Measurements from ENCODE around the gene CFAP100.

CFAP100 gene

GRCh38 chr3:126394179-126394976, at the start of gene CFAP100:
CFAP100 (plus strand) TSS chr3:126394909; CDS start chr3:126396001, 1,092 bp downstream.
- Histone ChIP-seq H3K4me1 (ENCODE audit: control insufficient read depth, insufficient read depth, low read length) (no peaks in the 10 kb centered on the region), H3K36me3 (ENCODE audit: control insufficient read depth in 2 of 2, insufficient read depth in 1 of 2, low read length in 2 of 2) (no peaks in the 10 kb centered on the region), H3K4me3 (ENCODE audit: low read depth, low read length) (no peak within 1 kb of the TSS), H3K9me3 (ENCODE audit: control insufficient read depth, insufficient read depth, low read depth, low read length) (no peaks in the 10 kb centered on the region), H3K27ac (ENCODE audit: extremely low read depth, low read depth, low read length) (no peak within 1 kb of the TSS)
- TF ChIP-seq ZNF449 (tag by site-specific recombination; IDR thresholded peaks at IDR 0.05) = no peak
- no peak for TF ChIP-seq ZNF513 (tag by site-specific recombination; IDR thresholded peaks at IDR 0.05)
- TF ChIP-seq ZNF221 (tag by site-specific recombination; IDR thresholded peaks at IDR 0.05; ENCODE audit: borderline replicate concordance) = no peak
- TF ChIP-seq PBX3 (CRISPR knock-in tag; IDR thresholded peaks at IDR 0.05) = no peak
- TF ChIP-seq GLI2 (tag by site-specific recombination; IDR thresholded peaks at IDR 0.05; ENCODE audit: borderline replicate concordance, low read depth) = no peak
- TF ChIP-seq ZNF366 (tag by site-specific recombination; conservative IDR thresholded peaks at IDR 0.05) = no peak
- no peak for TF ChIP-seq ZBTB8A (tag by site-specific recombination; IDR thresholded peaks at IDR 0.05)
- no peak for TF ChIP-seq KLF1 (tag by site-specific recombination; IDR thresholded peaks at IDR 0.05)
- no peak for TF ChIP-seq ZNF416 (tag by site-specific recombination; IDR thresholded peaks at IDR 0.05)
- TF ChIP-seq ZNF239 (tag by site-specific recombination; IDR thresholded peaks at IDR 0.05) = no peak
- TF ChIP-seq ZNF571 (tag by site-specific recombination; IDR thresholded peaks at IDR 0.05) = no peak
- no peak for TF ChIP-seq GLIS2 (tag by site-specific recombination; IDR thresholded peaks at IDR 0.05)
- CTCF ChIA-PET = interaction anchor here (0.6 kb wide), 1 partner anchor 13 kb away, joined by 4 read pairs; no protein-coding TSS in a partner anchor
- POLR2A ChIA-PET = no interaction called here

- Histone ChIP-seq H3K9me3 (ENCODE audit: control insufficient read depth, insufficient read depth, low read depth, low read length) (no peaks in the 10 kb centered on the region), H3K4me1 (ENCODE audit: control insufficient read depth, insufficient read depth, low read length) (no peaks in the 10 kb centered on the region), H3K27ac (ENCODE audit: extremely low read depth, low read depth, low read length) (no peak overlapping the region), H3K4me3 (ENCODE audit: low read depth, low read length) (no peak overlapping the region), H3K36me3 (ENCODE audit: control insufficient read depth in 2 of 2, insufficient read depth in 1 of 2, low read length in 2 of 2) (peaks cover 0 to 3% of the 10 kb centered on the region in 2 experiments; a peak in 1 of 3 replicates)
- ChIA-PET POLR2A (no interaction called here), CTCF (interaction anchor here (0.7 kb wide), 1 partner anchor 76 kb away, joined by 4 read pairs; no protein-coding TSS in a partner anchor)
- no peak for TF ChIP-seq ZNF335 (tag by site-specific recombination; conservative IDR thresholded peaks at IDR 0.05)
- peak; percentile 18; the same call in 1 of the 2 replicates for TF ChIP-seq ZFHX2 (tag by site-specific recombination; conservative IDR thresholded peaks at IDR 0.05)
- no peak for TF ChIP-seq ZNF2 (tag by site-specific recombination; IDR thresholded peaks at IDR 0.05)
- TF ChIP-seq ZNF843 (tag by site-specific recombination; IDR thresholded peaks at IDR 0.05) = no peak
These were observed 49.5 kb upstream of the CFAP100 start for GRCh38 chr3:126345231-126345630.
